ENCODE measurements around the gene PDP2.
"Not testable (repeated sequence)": the region's sequence is repeated elsewhere in the genome, so short reads cannot be mapped to it uniquely, and the experiment has no call there.

Gene PDP2

DNA sequence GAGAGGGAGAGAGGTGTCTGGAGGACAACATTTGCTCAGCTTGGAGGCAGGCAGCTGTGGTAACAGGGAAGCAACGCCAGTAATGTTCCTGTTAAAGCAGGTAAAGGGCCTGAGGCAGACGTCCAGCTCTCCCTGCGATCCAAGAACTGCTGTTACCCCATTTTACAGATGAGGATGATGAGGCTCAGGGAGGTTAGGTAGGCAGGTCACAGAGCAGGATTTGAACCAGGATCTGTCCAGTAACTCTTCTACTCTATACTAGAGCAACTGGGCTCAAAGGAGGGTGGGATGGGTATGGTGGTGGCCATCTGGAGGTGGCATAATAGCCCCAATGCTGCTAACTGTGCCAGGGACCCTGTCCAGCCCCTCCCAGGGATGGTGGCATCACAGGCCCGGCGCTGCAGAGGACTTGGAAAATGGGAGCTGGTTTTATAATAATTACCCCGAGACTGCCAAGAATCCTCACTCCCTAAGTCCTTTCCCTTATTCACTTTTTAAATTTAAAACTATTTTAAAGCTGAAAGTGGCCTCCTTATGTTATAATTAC is 24.1 kb upstream of the PDP2 start:
- DNase-seq: no peak

GRCh38 chr16:66856801-66857200 is 23.5 kb upstream of the PDP2 start:
- DNase-seq: no peak

GRCh38 chr16:66857437-66857836 is 22.9 kb upstream of the PDP2 start:
- no peak for DNase-seq

GRCh38 chr16:66858740-66859396 is 21.4 kb upstream of the PDP2 start:
- no peak for DNase-seq

DNA sequence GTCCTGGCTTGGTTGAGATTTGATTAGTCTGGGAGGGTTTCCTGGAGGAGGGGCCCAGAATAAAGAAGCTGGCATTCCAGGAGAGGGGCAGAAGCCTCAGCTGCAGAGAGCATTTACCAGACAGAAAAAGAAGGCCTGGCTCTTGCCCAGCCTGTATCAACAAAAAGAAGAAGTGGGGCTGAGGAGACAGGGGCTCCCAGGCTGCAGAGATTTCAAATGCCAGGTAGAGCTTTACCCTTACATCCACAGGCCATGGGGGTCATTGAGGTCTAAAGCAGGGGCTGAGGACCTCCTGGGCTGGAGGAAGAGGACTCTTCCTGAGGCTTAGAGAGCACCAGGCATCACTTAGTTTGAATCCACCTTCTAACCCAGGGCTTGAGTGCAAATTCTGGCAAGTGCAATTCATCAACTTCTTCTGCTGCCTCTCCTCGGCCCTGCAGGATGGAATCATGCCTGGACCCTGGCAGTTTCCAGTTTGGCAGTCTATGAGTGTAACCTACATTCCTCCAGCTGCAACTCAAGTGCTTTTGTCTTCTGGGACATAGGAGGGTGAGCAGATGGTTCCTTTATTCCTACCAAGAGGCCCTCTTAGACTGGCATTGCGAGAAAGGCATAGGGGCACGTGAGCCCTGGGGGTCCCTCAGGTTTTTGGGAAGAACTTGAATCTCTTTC is 20.8 kb upstream of the PDP2 start:
- DNase-seq: no peak

DNA sequence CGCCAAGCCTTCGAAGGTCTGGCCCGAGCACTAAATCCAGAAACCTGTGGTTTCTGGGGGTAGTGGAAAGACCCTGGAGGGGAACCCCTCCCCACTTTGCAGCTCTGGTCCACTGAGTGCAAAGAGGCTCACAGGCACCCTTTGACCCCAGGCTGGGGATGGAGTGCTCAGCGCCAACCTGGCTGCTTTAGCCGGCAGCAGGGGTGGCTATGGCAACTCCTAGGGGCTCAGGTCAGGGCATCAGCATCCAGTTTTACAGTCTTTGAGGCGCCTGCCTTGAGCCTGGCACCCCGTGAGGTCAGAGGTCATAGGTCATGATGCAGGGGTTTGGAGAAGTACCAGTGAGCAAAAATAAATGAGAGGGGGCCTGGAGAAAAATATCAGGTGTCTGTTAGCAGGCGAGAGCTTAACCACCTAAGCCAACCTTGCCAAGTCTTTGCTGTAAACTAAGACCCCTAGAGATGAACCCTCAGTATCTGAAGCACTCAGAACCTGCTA is 18.2 kb upstream of the PDP2 start:
- DNase-seq: no peak

- DNase-seq: no peak
These were observed 16.6 kb upstream of the PDP2 start for GRCh38 chr16:66863707-66864106.

DNA sequence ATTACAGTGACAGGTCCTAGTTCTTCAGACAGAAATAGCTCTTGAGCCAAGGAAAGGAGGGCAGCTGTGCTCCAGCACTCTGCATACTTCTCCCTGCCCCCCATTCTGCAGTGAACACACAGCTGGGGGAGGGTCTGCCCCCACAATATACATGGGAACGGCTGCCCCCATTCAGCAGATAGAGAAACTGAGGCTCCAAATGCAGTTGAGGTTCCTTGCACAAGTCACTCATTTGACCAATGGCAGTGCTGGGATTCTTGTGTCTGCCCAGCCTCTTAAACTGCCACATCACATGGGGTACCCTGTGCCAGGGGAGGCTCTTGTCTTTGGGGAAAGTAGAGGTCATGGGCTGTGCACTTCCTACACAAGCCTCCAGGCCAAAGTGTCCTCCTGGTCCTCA is 10.9 kb upstream of the PDP2 start:
- DNase-seq: no peak

GRCh38 chr16:66871363-66871762 is 9.0 kb upstream of the PDP2 start:
- DNase-seq: not testable (repeated sequence)

DNA sequence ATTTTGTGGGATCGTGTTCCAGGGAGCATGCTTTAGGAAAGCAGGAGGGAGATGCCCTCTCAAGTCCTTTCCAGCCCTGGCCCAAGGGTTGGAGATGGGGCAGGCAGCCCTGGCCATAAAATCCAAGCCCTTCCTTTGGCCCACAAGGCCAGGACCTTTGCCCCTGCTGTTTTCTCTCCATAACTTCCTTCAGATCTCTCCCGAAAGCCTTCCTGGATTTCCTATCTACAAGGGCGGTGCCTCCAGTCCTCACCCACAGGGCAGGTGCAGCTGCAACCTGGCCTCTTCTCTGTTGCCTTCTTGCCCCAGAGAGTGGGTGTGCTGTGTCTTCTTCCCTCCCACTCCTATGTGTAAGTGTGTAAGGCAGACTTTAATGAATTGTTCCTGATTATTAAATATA is 8.5 kb upstream of the PDP2 start:
- no peak for DNase-seq

DNA sequence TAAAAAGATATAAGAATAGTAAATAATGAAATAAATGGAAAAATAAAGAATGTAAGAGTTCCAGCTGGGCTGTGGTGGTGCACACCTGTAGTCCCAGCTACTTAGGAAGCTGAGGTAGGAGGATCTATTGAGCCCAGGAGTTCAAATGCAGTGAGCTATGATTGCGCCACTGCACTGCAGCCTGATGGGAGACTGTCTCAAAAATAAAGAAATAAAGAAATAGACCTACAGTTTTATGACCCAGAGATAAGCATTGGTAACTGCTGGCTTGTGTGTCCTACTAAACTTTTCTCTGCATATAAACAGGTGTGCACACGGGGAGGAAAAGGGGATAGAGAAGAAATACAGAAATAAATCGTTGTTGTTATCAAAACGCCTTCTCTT is 7.8 kb upstream of the PDP2 start:
- no peak for DNase-seq

DNA sequence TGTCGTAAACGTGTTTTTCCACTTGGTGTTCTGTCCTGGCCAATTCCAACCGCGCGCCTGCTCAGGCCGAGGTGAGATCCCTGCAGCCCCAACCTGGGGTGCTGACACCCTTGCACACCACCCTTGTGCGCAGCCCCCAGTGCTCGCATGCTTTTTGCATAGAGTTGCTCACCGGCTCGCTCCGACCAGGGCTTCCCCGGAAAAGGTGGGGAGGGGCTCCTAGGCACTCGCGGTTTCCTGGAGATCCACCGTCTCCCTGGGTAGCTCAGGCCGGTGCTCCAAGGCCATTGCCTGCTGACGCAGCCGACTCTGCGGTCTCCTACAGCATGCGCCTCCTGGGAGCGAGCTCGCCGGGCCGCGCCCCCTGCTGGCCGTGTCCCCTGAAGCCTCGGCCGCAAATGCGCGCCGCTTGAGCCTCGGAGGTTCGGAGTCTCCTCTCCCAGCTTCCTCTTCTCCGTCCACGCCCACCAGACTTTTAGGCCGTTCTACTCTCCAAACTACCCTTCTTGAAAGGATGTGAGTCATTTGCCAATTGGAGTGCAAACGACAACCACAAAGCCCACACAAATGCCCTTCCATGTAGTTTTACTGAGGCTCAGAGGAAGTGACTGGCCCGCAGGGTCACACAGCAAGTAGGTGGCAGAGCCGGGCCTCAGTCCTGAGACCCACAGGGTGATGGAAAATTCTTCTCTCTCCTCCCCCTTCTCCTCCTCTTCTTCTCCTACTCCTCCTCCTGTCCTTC is 7.2 kb upstream of the PDP2 start:
- DNase-seq: peak; percentile 86

- DNase-seq: no peak
These were observed 6.6 kb upstream of the PDP2 start for GRCh38 chr16:66873685-66874055.

- no peak for DNase-seq
These were observed 6.1 kb upstream of the PDP2 start for GRCh38 chr16:66874079-66874775.

DNA sequence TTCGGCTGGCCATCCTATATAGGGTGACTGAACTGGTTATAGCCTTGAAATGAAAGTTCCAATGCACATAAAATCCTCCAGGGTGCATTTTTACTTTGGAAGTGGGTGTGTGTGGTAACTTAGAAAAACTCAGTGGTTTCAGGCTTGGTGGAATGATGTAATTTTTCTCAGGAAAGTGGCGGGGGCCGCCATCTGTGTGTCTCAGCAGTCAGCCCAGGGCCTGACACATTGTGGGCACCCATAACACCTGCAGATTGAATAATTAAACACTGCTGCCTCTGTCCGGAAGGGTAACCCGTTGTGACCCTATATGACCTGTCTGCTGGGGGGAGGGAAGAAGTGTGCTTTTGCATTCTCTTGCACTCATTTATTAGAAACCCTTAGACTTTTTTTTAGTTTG is 2.2 kb upstream of the PDP2 start:
- peak; percentile 26 to 42 for DNase-seq

GRCh38 chr16:66881014-66881417 is 701 bp downstream of the PDP2 start:
- no peak for DNase-seq

DNA sequence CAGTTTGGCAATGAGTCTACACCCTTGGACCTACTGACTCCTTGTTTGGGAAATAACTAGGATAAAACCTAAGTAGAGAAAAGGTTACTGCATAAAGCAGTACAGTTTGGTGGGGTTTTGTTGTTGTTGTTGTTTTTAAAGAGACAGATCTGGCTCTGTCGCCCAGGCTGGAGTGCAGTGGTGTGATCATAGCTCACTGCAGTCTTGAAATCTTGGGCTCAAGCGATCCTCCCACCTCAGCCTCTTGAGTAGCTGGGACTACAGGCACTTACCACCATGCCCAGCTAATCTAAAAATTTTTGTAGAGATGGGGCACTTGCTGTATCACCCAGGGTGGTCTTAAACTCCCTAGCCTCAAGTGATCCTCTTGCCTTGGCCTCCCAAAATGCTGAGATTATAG is 1.2 kb downstream of the PDP2 start:
- DNase-seq: no peak

- no peak for DNase-seq
These were observed 1.7 kb downstream of the PDP2 start for GRCh38 chr16:66881964-66882508.

DNA sequence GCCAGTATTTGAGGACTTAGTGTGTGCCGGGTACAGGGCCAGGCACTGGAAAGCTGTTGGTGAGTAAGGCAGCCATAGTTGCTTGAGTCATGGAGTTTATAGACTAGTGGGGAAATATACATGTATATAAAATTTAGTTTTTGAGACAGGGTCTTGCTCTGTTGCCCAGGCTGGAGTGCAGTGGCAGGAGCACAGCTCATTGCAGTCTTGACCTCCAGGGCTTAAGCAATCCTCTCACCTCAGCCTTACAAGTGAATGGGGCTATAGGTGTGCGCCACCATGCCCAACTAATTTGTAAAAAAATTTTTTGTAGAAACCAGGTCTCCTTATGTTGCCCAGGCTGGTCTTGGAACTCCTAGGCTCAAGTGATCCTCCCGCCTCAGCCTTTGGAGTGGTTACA is 2.4 kb downstream of the PDP2 start:
- no peak for DNase-seq

- no peak for DNase-seq
These were observed 5.2 kb downstream of the PDP2 start for GRCh38 chr16:66885491-66885890.

DNA sequence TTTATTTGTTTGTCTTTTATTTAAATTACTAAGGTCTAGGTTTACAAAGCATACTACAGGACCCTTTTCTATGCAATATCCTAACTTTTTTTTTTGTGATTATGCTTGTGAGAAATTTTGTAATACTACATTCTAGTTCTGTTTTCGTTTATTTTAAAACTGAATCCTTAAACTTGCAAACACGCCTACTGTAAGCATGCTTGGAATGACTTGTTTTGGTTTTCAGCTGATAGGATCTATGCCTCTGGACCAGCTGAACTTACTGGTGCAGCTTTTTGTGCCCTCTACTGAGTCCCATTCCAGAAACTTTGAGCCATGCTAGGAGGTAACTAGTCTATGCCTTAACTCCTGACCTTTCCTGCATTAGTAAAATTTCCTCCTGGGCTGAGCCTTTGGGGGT is 6.0 kb downstream of the PDP2 start:
- no peak for DNase-seq

DNA sequence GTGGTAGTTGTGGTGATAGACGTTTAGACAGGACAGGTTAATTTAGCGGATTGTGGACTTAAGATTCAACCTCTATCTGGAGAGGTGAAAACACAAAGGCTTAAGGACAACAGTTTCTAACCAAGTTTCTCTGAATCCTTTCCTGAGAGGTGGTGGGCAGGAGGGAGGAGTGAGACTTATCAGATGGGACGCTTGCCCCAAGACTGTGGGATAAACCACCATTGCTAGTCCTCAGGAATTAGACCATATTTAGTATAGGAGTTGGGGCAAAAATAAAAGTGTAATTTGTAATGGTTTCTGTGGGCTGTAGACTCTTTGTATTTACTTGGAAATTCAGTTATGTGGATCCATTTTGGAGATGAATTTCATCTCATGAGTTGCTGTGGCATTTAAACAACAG is 6.6 kb downstream of the PDP2 start:
- no peak for DNase-seq

Data from activated CD4-positive, alpha-beta T cell treated with anti-CD3 and anti-CD28 coated beads for 4 hours (primary cell).